AG09309 (cell line): Measurements from ENCODE around the gene APLF.
"Not testable (repeated sequence)": the region's sequence is repeated elsewhere in the genome, so short reads cannot be mapped to it uniquely, and the experiment has no call there.

ENCODE experiments used
- DNase-seq: peaks from one replicate; pipeline ENCODE4 v3.0.0-alpha.2; 2010; ENCODE audit warnings: low read depth
- H3K4me3 ChIP-seq: 2 replicates; pipeline ENCODE4 v1.5.1; 2011; ENCODE audit warnings: mild to moderate bottlenecking, low read depth, low read length, moderate library complexity; ENCODE audit not compliant: control insufficient read depth
- TF ChIP-seq, protein P1 (sequence below): IDR thresholded peaks from 2 replicates; pipeline ENCODE4 v1.5.1; 2011; ENCODE audit warnings: mild to moderate bottlenecking, low read depth, low read length, inconsistent platforms; ENCODE audit not compliant: insufficient read depth, control insufficient read depth; ENCODE audit errors: missing control alignments

APLF gene

DNA sequence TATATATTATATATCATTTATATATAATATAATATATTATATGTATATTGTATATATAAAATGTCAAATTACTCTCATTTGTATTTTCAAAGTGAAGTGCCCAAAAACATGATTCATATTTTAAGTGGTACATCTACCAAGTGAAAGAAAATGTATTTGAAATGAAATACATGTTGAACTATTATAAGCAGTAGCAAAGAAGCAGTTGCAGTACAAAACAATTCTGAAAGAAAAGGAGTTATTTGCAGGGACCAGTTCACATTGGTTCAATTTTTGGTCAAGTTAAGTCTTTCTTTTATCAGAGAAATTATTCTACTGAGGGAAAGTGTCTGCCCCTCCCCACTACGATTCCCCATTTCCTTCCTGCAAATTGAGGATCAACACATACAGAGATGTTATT lies 51.9 kb downstream of the APLF start:
- TF ChIP-seq, protein P1, sequence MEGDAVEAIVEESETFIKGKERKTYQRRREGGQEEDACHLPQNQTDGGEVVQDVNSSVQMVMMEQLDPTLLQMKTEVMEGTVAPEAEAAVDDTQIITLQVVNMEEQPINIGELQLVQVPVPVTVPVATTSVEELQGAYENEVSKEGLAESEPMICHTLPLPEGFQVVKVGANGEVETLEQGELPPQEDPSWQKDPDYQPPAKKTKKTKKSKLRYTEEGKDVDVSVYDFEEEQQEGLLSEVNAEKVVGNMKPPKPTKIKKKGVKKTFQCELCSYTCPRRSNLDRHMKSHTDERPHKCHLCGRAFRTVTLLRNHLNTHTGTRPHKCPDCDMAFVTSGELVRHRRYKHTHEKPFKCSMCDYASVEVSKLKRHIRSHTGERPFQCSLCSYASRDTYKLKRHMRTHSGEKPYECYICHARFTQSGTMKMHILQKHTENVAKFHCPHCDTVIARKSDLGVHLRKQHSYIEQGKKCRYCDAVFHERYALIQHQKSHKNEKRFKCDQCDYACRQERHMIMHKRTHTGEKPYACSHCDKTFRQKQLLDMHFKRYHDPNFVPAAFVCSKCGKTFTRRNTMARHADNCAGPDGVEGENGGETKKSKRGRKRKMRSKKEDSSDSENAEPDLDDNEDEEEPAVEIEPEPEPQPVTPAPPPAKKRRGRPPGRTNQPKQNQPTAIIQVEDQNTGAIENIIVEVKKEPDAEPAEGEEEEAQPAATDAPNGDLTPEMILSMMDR: no peak
- H3K4me3 ChIP-seq: no peak overlapping the region
- no peak for DNase-seq

DNA sequence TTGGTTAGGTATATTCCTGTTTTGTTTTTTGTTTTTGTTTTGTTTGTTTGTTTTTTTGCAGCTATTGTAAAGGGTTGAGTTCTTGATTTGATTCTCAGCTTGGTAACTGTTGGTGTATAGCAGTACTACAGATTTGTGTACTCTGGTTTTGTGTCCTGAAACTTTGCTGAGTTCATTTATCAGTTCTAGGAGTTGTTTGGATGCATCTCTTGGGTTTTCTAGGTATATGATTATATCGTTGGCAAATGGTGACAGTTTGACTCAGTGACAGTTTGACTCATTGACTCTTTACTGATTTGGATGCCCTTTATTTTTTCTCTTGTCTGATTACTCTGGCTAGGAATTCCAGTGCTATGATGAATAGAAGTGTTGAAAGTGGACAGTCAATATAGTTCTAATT lies 53.7 kb downstream of the APLF start:
- TF ChIP-seq, protein P1: no peak
- no peak for DNase-seq
- H3K4me3 ChIP-seq: no peak overlapping the region

DNA sequence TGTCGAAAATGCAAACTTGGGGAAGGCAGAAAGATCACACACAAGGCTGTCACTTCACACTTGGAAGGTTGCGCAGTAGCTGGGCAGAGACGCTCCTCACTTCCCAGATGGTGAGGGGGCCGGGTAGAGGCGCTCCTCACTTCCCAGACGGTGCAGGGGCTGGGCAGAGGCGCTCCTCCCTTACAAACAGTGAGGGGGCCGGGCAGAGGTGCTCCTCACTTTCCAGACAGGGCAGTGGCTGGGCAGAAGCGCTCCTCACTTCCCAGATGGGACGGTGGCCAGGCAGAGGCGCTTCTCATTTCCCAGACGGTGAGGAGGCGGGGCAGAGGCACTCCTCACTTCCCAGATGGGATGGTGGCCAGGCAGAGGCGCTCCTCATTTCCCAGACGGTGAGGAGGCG lies 59.6 kb downstream of the APLF start:
- not testable (repeated sequence) for DNase-seq, H3K4me3 ChIP-seq

DNA sequence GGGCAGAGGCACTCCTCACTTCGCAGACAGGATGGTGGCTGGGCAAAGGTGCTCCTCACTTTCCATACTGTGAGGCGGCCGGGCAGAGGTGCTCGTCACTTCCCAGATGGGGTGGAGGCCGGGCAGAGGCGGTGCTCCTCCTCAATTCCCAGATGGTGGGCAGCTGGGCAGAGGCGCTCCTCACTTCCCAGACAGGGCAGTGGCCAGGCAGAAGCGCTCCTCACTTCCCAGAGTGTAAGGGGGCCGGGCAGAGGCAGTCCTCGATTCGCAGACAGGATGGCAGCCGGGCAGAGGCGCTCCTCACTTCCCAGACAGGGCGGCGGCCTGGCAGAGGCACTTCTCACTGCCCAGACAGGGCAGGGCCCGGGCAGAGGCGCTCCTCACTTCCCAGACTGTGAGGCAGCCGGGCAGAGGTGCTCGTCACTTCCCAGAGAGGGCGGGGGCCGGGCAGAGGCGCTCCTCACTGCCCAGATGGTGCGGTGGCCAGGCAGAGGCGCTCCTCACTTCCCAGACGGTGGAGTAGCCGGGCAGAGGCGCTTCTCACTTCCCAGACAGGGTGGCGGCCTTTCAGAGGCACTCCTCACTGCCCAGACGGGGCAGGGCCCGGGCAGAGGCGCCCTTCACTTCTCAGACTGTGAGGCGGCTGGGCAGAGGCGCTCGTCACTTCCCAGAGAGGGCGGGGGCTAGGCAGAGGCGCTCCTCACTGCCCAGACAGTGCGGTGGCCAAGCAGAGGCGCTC lies 60.1 kb downstream of the APLF start:
- not testable (repeated sequence) for H3K4me3 ChIP-seq, DNase-seq

DNA sequence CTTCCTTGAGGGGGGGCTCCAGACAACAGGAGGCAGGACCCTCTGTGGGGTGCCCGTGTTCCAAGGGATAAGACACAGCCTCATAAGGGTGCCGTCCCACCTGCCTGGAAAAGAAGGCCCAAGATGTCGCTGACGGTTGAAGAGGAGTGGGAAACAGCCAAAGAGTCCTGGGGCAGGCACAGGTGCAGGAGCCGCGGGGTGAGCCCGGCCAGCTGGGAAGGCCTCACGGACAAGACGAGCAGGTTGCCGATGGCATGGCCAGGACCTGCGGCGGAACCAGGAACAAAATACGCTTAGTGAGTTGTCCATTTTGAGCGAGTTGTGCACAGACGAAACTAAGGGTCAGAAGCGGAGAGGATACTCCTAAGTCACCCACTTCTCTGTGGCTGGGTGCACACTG lies 61.8 kb downstream of the APLF start:
- not testable (repeated sequence) for DNase-seq, H3K4me3 ChIP-seq

DNA sequence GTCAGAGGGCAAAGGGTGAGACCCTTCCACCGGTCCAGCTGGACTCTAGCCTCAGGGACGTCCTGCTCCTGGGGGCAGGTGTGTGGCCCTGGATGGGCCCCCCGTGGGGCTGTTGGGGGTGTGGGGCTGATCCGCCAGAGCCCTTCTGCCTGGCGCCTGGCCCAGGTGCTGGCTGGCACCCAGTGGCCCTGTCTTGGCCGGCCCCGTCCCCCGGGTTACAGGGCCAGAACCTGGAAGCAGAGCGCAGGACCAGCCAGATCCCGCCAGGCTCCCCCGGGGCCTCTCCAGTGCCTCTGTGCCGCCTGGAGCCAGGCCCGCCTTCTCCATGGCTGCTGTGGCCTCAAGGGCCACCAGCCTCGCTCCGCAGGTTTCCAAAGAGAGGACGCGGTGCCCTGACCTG lies 62.3 kb downstream of the APLF start:
- H3K4me3 ChIP-seq, DNase-seq: not testable (repeated sequence)

DNA sequence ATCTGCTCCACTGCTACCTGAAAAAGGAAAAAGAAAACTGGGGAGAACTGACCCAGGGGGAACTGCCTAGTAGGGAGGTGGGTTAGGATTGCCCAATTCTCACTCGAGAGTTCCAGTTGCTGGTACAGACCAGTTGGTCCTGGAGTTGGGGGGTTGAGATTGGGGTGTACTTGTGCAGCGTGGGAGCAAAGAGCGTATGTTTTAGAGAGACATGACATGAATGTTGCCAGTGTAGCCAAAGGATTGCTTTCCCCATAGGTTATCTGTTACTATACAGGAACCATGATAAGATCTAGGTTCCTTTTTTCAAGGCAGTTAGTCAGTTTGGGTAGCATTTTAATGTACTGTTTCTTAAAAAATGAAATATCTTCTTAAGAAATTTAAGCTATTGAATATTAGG lies 68.6 kb downstream of the APLF start:
- DNase-seq: no peak
- TF ChIP-seq, protein P1: no peak
- no peak overlapping the region for H3K4me3 ChIP-seq

DNA sequence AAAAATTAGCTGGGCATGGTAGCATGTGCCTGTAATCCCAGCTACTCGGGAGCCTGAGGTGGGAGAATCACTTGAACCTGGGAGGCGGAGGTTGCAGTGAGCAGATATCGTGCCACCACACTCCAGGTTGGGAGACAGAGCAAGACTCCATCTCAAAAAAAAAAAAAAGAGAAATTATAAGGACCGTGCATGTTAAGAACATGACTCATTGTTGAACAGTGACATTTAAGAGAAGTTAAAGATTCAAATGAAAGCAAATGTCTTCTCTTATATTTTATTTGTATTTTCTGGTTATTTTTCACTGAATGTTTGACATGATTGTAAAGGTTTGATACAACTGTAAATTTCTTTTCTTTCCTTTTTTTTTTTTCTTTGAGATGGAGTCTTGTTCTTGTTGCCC lies 69.6 kb downstream of the APLF start:
- no peak for DNase-seq
- no peak overlapping the region for H3K4me3 ChIP-seq
- TF ChIP-seq, protein P1: no peak

DNA sequence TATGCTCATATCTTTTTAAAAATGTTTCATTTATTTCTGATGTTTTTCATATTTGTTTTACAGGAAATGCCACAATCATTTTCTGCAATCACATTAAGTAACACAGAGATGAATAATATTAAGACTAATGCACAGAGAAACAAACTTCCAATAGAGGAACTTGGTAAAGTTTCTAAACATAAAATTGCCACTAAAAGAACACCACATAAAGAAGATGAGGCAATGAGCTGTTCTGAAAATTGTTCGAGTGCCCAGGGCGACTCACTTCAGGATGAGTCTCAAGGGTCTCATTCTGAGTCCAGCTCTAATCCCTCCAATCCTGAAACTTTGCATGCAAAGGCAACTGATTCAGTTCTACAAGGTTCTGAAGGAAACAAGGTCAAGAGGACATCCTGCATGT lies 70.4 kb downstream of the APLF start:
- H3K4me3 ChIP-seq: no peak overlapping the region
- DNase-seq: peak; percentile 10
- TF ChIP-seq, protein P1: no peak
